CD4-positive, alpha-beta memory T cell (primary cell): ENCODE measurements around the gene GPATCH4. TPM values are rescaled to one million over a fixed set of nuclear protein-coding genes. Genes with fewer than 3 reads are reported as not detected.
A peak's percentile ranks its signal among the peaks of the same experiment; 100 is the strongest.

Source experiments
- CTCF ChIA-PET: fragments of 350-600 bp; sonication (Branson Sonifier 250); formaldehyde crosslinking; loops from one replicate; lab custom pipeline; 2021; ENCODE audit warnings: inconsistent platforms; ENCODE audit not compliant: partially characterized antibody; lab: Charles Lee
- POLR2A ChIA-PET: fragments of 350-600 bp; sonication (Branson Sonifier 250); formaldehyde crosslinking; loops from one replicate; lab custom pipeline; 2021; ENCODE audit not compliant: partially characterized antibody; lab: Charles Lee
- DNase-seq, 5 donors: peaks; one replicate each; pipeline versions ENCODE4 v3.0.0 to v3.0.0-alpha.2; 2020 to 2022; ENCODE audit warnings: mixed read lengths in 1 of 5
- H3K27ac ChIP-seq: one replicate; pipeline ENCODE4 v1.7.0; 2013; ENCODE audit warnings: low read depth, low read length
- H3K27me3 ChIP-seq: 2 replicates; pipeline ENCODE4 v1.7.0; 2013; ENCODE audit warnings: mild to moderate bottlenecking, low read length, moderate library complexity; ENCODE audit not compliant: insufficient read depth
- H3K36me3 ChIP-seq: 2 replicates; pipeline ENCODE4 v1.7.0; 2013; ENCODE audit warnings: mild to moderate bottlenecking, low read length, moderate library complexity; ENCODE audit not compliant: insufficient read depth
- H3K4me1 ChIP-seq: 2 replicates; pipeline ENCODE4 v1.7.0; 2013; ENCODE audit warnings: mild to moderate bottlenecking, low read length, moderate library complexity; ENCODE audit not compliant: insufficient read depth
- H3K4me3 ChIP-seq, 2 donors: one replicate each; pipeline ENCODE4 v1.7.0; 2013; ENCODE audit warnings: low read length in 2 of 2, mild to moderate bottlenecking in 1 of 2
- H3K9me3 ChIP-seq, 2 donors: one replicate each; pipeline ENCODE4 v1.7.0; 2013; ENCODE audit warnings: low read length in 2 of 2, control low read depth in 1 of 2; ENCODE audit not compliant: control insufficient read depth in 1 of 2
- H3K27ac Mint-ChIP-seq, 7 donors: one replicate each; pipeline ENCODE4 v1.8.0; 2020 to 2021; ENCODE audit warnings: mixed read lengths in 7 of 7, mild to moderate bottlenecking in 6 of 7, inconsistent platforms in 3 of 7, moderate library complexity in 3 of 7
- H3K27me3 Mint-ChIP-seq, 2 donors: one replicate each; pipeline ENCODE4 v1.8.0; 2020 to 2021; ENCODE audit warnings: mixed read lengths in 2 of 2
- H3K36me3 Mint-ChIP-seq, 2 donors: one replicate each; pipeline ENCODE4 v1.8.0; 2020 to 2021; ENCODE audit warnings: mixed read lengths in 2 of 2, inconsistent platforms in 1 of 2, mild to moderate bottlenecking in 1 of 2
- H3K4me1 Mint-ChIP-seq, 4 donors: one replicate each; pipeline ENCODE4 v1.8.0; 2020 to 2021; ENCODE audit warnings: mixed read lengths in 4 of 4, mild to moderate bottlenecking in 1 of 4
- H3K4me3 Mint-ChIP-seq, 8 donors: one replicate each; pipeline ENCODE4 v1.8.0; 2020 to 2021; ENCODE audit warnings: mixed read lengths in 8 of 8, mild to moderate bottlenecking in 7 of 8, moderate library complexity in 6 of 8, inconsistent platforms in 3 of 8
- H3K9me3 Mint-ChIP-seq, 8 donors: one replicate each; pipeline ENCODE4 v1.8.0; 2020 to 2021; ENCODE audit warnings: mixed read lengths in 8 of 8, mild to moderate bottlenecking in 5 of 8, inconsistent platforms in 3 of 8, moderate library complexity in 1 of 8
- intact Hi-C: fragments of 100-400 bp; cut with micrococcal nuclease; formaldehyde crosslinking; loops from one replicate; pipeline ENCODE4 v1.15.1; 2023
- polyA plus RNA-seq, 2 donors: library from polyadenylated mRNA; unstranded; fragments of 300-500 nt; fragmentation: Illumina TruSeq; gene quantifications; one replicate each; pipeline ENCODE4 v1.2.3, GENCODE V29; 2021
- total RNA-seq, 2 experiments: library from RNA; stranded (reverse); gene quantifications; one replicate each; pipeline ENCODE4 v1.2.3, GENCODE V29; 2021

The GPATCH4 gene
- total and polyA plus RNA-seq, 4 experiments from 2014 or later = 8.1 to 58.5 (median 28.8) TPM

DNA sequence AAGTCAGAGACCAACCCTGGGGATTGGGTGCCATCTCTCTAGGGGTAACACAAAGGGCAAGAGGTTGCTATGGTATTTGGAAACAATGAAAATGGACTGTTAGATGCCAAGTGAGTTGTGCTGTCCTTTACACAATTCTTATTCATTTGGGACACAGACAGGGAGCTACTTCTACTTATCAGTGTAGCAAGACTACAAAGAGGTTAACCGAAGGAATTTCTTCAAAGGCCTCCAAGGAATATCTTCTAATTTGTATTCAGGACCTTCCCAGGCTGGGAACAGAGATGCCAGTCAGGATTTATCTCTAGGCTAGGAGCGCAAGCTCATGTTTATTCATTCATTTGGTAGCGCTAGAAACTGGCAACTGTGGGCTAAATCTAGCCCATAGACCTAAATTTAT, 7.1 kb downstream of the GPATCH4 start:
- H3K27ac ChIP-seq = no peak overlapping the region
- no peak overlapping the region for H3K4me3 ChIP-seq
- no peaks in the 10 kb centered on the region for H3K9me3 ChIP-seq
- ChIA-PET POLR2A (interaction anchor here (0.7 to 2.2 kb wide), 6 partner anchors 8 to 137 kb away, joined by 3 to 5 read pairs (median 4); partner anchors contain the start of genes MEF2D and METTL25B), CTCF (interaction anchor here (3.8 kb wide), 1 partner anchor 14 kb away, joined by 26 read pairs; no protein-coding TSS in a partner anchor)
- H3K27ac Mint-ChIP-seq = peak overlapping the region in 4 of 7 donors; percentile 3 to 76 (median 11)
- DNase-seq = no peak
- peaks cover 38 to 47% of the 10 kb centered on the region in 2 donors for H3K36me3 Mint-ChIP-seq
- intact Hi-C loops = no loop called here
- peaks cover 0 to 4% (median 0%) of the 10 kb centered on the region in 8 donors for H3K9me3 Mint-ChIP-seq
- no peaks in the 10 kb centered on the region for H3K27me3 Mint-ChIP-seq
- peaks cover 33% of the 10 kb centered on the region for H3K36me3 ChIP-seq
- no peaks in the 10 kb centered on the region for H3K27me3 ChIP-seq
- peaks cover 16% of the 10 kb centered on the region for H3K4me1 ChIP-seq
- H3K4me1 Mint-ChIP-seq = peaks cover 13 to 25% (median 21%) of the 10 kb centered on the region in 4 donors
- peak overlapping the region in 2 of 8 donors; percentile 15 to 42 for H3K4me3 Mint-ChIP-seq

DNA sequence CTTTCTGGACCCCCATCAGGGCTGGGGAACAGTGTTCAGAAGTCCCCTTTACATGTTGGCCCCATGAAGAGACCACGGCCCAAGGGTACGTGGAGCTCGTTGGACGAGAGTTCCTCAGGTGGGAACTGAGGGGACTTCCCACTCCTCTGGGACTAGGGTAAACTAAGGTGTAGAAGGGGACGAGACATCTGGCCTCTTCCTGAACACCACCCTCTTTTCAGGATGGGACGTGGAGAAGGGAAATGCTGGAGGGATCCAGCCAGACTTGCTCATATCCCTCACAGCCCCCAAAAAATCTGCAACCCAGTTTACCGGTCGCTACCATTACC, 7.7 kb downstream of the GPATCH4 start:
- no peak overlapping the region for H3K27ac Mint-ChIP-seq
- peaks cover 35 to 43% of the 10 kb centered on the region in 2 donors for H3K36me3 Mint-ChIP-seq
- Histone ChIP-seq H3K9me3 (no peaks in the 10 kb centered on the region), H3K27me3 (no peaks in the 10 kb centered on the region), H3K27ac (no peak overlapping the region), H3K36me3 (peaks cover 29% of the 10 kb centered on the region), H3K4me3 (no peak overlapping the region), H3K4me1 (peaks cover 16% of the 10 kb centered on the region)
- no peaks in the 10 kb centered on the region for H3K27me3 Mint-ChIP-seq
- H3K9me3 Mint-ChIP-seq = peaks cover 0 to 4% (median 0%) of the 10 kb centered on the region in 8 donors
- no peak for DNase-seq
- peak overlapping the region in 3 of 8 donors; percentile 21 to 89 (median 31) for H3K4me3 Mint-ChIP-seq
- intact Hi-C loops = no loop called here
- peaks cover 13 to 25% (median 21%) of the 10 kb centered on the region in 4 donors for H3K4me1 Mint-ChIP-seq
- ChIA-PET CTCF (interaction anchor here (0.7 to 3.8 kb wide), 5 partner anchors 11 to 136 kb away, joined by 3 to 26 read pairs (median 3); no protein-coding TSS in a partner anchor), POLR2A (interaction anchor here (0.7 to 2.2 kb wide), 6 partner anchors 9 to 136 kb away, joined by 3 to 5 read pairs (median 4); partner anchors contain the start of genes MEF2D and METTL25B)

DNA sequence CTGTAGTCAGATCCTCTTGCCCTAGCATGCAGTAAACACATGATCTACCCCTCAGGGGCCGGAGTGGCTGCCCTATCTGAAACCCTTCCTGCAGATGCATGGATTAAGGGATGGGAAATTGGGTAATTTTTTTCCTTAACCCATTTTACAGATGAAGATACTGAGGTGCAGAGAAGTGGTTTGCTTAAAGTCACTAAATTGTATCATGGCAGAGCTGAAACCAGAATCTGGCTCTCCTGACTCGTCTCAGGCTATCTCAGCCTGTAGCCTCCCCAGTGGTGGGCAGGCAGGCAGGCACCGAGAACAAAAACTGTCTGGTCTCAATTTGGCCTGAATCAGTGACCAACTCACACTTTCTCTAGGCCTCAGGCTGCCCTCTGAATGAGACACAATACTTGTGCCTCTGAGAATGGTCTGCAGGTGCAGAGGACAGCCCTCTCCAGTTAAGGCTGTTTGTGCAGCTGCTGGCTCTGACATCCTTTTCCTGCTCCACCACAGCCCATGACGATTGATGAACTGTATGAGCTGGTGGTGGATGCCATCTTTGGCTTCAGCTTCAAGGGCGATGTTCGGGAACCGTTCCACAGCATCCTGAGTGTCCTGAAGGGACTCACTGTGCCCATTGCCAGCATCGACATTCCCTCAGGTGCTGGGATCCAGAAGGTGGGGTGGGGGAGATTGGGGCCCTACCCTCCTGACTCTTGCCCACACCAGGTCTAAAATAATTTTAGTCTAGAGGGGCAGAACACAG, 8.2 kb downstream of the GPATCH4 start:
- POLR2A ChIA-PET = interaction anchor here (0.6 to 3.0 kb wide), 10 partner anchors 8 to 136 kb away, joined by 3 to 50 read pairs (median 4); partner anchors contain the start of genes GPATCH4, MEF2D and METTL25B
- H3K4me1 Mint-ChIP-seq = peaks cover 13 to 25% (median 21%) of the 10 kb centered on the region in 4 donors
- H3K27ac Mint-ChIP-seq = peak overlapping the region; percentile 48 to 92 (median 84)
- H3K27me3 Mint-ChIP-seq = no peaks in the 10 kb centered on the region
- Histone ChIP-seq H3K4me1 (peaks cover 16% of the 10 kb centered on the region), H3K27ac (no peak overlapping the region), H3K36me3 (peaks cover 23% of the 10 kb centered on the region), H3K4me3 (no peak overlapping the region), H3K27me3 (no peaks in the 10 kb centered on the region), H3K9me3 (no peaks in the 10 kb centered on the region)
- no peak for DNase-seq
- peak overlapping the region; percentile 80 to 91 (median 89) for H3K4me3 Mint-ChIP-seq
- H3K9me3 Mint-ChIP-seq = peaks cover 0 to 4% (median 0%) of the 10 kb centered on the region in 8 donors
- CTCF ChIA-PET = interaction anchor here (0.7 to 3.8 kb wide), 6 partner anchors 11 to 136 kb away, joined by 3 to 26 read pairs (median 4); partner anchors contain the start of gene TTC24
- H3K36me3 Mint-ChIP-seq = peaks cover 29 to 38% of the 10 kb centered on the region in 2 donors
- intact Hi-C loops = no loop called here

DNA sequence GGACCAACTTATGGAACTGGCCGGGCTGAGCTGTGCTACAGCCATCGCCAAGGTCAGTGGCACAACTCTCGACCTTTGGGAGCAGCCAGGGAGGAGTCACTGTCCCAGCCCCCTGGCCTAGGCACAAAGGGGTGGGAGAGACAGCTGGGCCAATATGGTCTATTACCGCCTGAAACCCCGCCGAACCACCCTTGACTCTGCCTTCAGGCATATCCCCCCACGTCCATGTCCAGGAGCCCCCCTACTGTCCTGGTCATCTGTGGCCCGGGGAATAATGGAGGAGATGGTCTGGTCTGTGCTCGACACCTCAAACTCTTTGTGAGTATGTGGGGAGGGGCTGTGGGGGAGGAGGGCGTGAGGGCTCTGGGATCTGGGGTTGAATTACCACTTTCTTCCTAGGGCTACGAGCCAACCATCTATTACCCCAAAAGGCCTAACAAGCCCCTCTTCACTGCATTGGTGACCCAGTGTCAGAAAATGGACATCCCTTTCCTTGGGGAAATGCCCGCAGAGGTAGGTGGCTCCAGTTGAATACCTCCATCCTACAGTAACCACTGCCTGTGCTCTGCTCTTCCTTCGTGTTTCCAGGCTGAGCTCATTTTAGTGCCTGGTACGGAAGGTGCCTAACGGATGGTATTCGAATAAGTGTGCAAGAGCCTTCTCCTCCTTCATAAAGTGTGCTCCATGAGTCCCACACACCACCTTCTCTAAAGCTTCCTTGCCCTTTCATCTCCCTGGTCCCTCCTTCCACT, 8.9 kb downstream of the GPATCH4 start:
- peaks cover 0 to 4% (median 0%) of the 10 kb centered on the region in 8 donors for H3K9me3 Mint-ChIP-seq
- H3K27me3 Mint-ChIP-seq = no peaks in the 10 kb centered on the region
- intact Hi-C loops = no loop called here
- H3K9me3 ChIP-seq = no peaks in the 10 kb centered on the region
- H3K27ac Mint-ChIP-seq = peak overlapping the region; percentile 47 to 92 (median 84)
- no peak for DNase-seq
- peaks cover 24 to 31% of the 10 kb centered on the region in 2 donors for H3K36me3 Mint-ChIP-seq
- H3K4me3 ChIP-seq = peak overlapping the region; percentile 65 to 80
- no peaks in the 10 kb centered on the region for H3K27me3 ChIP-seq
- POLR2A ChIA-PET = interaction anchor here (0.6 to 3.0 kb wide), 16 partner anchors 8 to 136 kb away, joined by 3 to 50 read pairs (median 5); partner anchors contain the start of genes GPATCH4, MEF2D and METTL25B
- H3K4me1 ChIP-seq = peaks cover 16% of the 10 kb centered on the region
- peaks cover 13 to 25% (median 21%) of the 10 kb centered on the region in 4 donors for H3K4me1 Mint-ChIP-seq
- peak overlapping the region; percentile 80 to 91 (median 89) for H3K4me3 Mint-ChIP-seq
- H3K27ac ChIP-seq = peak overlapping the region; percentile 81
- CTCF ChIA-PET = interaction anchor here (0.8 to 3.8 kb wide), 11 partner anchors 10 to 206 kb away, joined by 3 to 26 read pairs (median 5); partner anchors contain the start of genes GPATCH4, MEF2D and TTC24
- H3K36me3 ChIP-seq = peaks cover 16% of the 10 kb centered on the region

DNA sequence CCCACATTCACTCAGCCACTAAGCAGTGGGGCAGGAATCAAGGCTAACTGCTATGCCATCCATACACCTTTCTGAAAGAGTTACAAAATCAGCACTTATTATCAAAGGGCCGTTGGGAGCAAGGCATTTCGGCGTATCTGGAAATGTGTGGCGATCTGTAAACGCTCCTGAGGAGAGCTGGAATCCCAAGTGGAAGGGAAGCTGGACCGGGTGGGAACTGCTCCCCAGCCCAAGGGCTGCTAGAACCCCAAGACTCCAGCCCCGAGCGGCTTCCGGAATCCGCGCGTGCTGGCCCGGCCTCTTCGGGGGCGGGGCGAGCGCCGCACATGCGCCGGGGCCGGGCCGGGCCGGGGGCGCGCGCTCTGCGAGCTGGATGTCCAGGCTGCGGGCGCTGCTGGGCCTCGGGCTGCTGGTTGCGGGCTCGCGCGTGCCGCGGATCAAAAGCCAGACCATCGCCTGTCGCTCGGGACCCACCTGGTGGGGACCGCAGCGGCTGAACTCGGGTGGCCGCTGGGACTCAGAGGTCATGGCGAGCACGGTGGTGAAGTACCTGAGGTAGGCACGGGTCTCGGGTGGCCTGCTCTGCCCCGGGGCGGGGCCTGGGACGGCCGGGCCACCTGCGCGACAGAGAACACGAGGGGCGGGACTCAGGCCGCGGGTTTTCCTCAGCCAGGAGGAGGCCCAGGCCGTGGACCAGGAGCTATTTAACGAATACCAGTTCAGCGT, 9.7 kb downstream of the GPATCH4 start, which contains the start of gene NAXE:
Gene NAXE (plus strand): TSS at position 345 of the 726 bp plus-strand sequence. CDS start 29 bp downstream, at position 374.
- ChIA-PET CTCF (interaction anchor here (0.8 to 3.8 kb wide), 13 partner anchors 10 to 205 kb away, joined by 3 to 26 read pairs (median 5); partner anchors contain the start of genes GPATCH4, MEF2D and TTC24), POLR2A (interaction anchor here (0.6 to 3.0 kb wide), 16 partner anchors 9 to 136 kb away, joined by 3 to 50 read pairs (median 4); partner anchors contain the start of genes GPATCH4, MEF2D and METTL25B)
- H3K27ac ChIP-seq = peak within 1 kb of the TSS; percentile 81
- peaks cover 17 to 24% of the 10 kb centered on the region in 2 donors for H3K36me3 Mint-ChIP-seq
- H3K4me1 ChIP-seq = peaks cover 16% of the 10 kb centered on the region
- no peaks in the 10 kb centered on the region for H3K27me3 ChIP-seq
- H3K27ac Mint-ChIP-seq = peak within 1 kb of the TSS; percentile 86 to 97 (median 94)
- H3K4me3 ChIP-seq = peak within 1 kb of the TSS; percentile 80 to 95
- H3K9me3 Mint-ChIP-seq = peaks cover 0 to 4% (median 0%) of the 10 kb centered on the region in 8 donors
- intact Hi-C loops = loop anchor here (1.0 kb wide), 1 partner anchor 10 kb away; the partner anchor contains the start of gene GPATCH4
- H3K4me1 Mint-ChIP-seq = peaks cover 13 to 25% (median 21%) of the 10 kb centered on the region in 4 donors
- H3K36me3 ChIP-seq = peaks cover 9% of the 10 kb centered on the region
- DNase-seq = peak; percentile 66 to 72 (median 67)
- no peaks in the 10 kb centered on the region for H3K9me3 ChIP-seq
- peak within 1 kb of the TSS; percentile 89 to 92 (median 90) for H3K4me3 Mint-ChIP-seq
- H3K27me3 Mint-ChIP-seq = no peaks in the 10 kb centered on the region

DNA sequence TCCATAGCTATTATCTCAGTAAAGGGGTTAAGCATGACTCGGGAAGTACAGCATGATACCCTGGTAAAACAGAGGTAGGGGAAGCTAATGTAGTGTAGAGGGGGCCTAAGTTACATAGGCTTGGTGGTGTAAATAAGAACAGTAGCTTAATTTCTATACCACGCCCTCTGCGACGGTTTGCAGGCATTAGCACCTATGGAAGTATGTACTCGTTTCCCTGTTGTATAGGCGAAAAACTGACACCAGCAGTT, 10.2 kb downstream of the GPATCH4 start:
- CTCF ChIA-PET = interaction anchor here (0.9 to 3.8 kb wide), 12 partner anchors 10 to 205 kb away, joined by 3 to 26 read pairs (median 5); partner anchors contain the start of genes GPATCH4, MEF2D and TTC24

More for the DNA sequence above, 10.2 kb downstream of the GPATCH4 start:
- no peaks in the 10 kb centered on the region for H3K9me3 ChIP-seq
- H3K27ac ChIP-seq = peak overlapping the region; percentile 81
- Mint-ChIP-seq H3K27me3 (no peaks in the 10 kb centered on the region), H3K9me3 (peaks cover 0 to 4% (median 0%) of the 10 kb centered on the region in 8 donors), H3K27ac (peak overlapping the region; percentile 86 to 97 (median 94)), H3K36me3 (peaks cover 14 to 19% of the 10 kb centered on the region in 2 donors), H3K4me3 (peak overlapping the region; percentile 89 to 92 (median 90)), H3K4me1 (peaks cover 13 to 25% (median 21%) of the 10 kb centered on the region in 4 donors)
- no peak for DNase-seq
- peaks cover 16% of the 10 kb centered on the region for H3K4me1 ChIP-seq
- peaks cover 6% of the 10 kb centered on the region for H3K36me3 ChIP-seq
- POLR2A ChIA-PET = interaction anchor here (0.8 to 3.0 kb wide), 13 partner anchors 9 to 137 kb away, joined by 3 to 50 read pairs (median 7); partner anchors contain the start of genes GPATCH4, MEF2D and METTL25B
- peak overlapping the region; percentile 80 to 95 for H3K4me3 ChIP-seq
- intact Hi-C loops = loop anchor here (1.0 kb wide), 1 partner anchor 10 kb away; the partner anchor contains the start of gene GPATCH4
- no peaks in the 10 kb centered on the region for H3K27me3 ChIP-seq
